Posterior vena cava (tissue), 2 donors: ENCODE data around the gene PLEKHA1. TPM values are rescaled to one million over a fixed set of nuclear protein-coding genes. Genes with fewer than 3 reads are reported as not detected.

ENCODE experiments used
- DNase-seq: peaks from one replicate; pipeline ENCODE4 v3.0.0-alpha.2; 2020; ENCODE audit warnings: low spot score
- intact Hi-C, 2 donors: fragments of 100-400 bp; cut with DNase I; formaldehyde crosslinking; loops; one replicate each; pipeline versions ENCODE4 v1.14.1 to v1.14.2; 2022 to 2023
- total RNA-seq, 2 donors: library from RNA; stranded (reverse); fragmentation: NEBNext Ultra II Directional; extraction: Animal tissue kit (Norgen Biotek cat#: 25700); gene quantifications; one replicate each; pipeline ENCODE4 v1.2.1, GENCODE V29; 2021
- donor health status: DM: yes; HTN: yes; CAD: no.
- donor health status: DM: yes; HTN: yes; CAD: no.

The PLEKHA1 gene
- total RNA-seq, 2 donors from 2014 or later = 29.3 to 42.3 TPM

DNA sequence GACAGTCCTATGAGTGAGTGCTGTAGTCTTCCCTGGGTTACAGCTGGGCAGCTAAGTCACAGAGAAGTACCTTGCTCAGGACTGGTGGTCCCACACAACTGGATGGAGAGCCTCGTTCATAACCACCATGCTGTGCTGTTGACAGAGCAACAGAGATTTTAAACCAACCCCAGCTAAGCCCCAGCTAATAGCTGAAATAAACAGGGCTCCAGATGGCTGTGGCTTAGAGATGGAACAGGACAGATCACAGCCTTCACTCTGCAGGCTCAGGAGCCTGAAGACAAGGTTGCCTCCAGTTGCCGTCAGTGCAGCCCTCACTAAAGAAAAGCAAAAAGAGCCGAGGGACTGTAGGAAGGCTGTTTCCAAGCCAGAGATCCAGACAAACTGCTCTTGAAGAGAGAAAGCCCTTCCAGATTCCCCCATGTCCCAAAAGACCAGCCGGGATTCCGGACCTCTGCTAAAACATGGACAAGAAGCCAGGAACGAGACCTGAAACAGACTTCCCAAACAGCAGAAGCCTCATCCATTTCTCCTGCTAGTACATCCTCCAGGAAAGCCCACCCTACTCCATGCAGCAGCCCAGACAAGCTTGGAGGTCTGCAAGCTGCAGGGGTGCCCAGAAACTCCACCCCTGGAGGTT is 91.0 kb downstream of the PLEKHA1 start:
- DNase-seq = no peak
- intact Hi-C loops = loop anchor here in 1 of 2 donors (10.0 kb wide), 1 partner anchor 99 kb away; the partner anchor contains the start of gene DMBT1

DNA sequence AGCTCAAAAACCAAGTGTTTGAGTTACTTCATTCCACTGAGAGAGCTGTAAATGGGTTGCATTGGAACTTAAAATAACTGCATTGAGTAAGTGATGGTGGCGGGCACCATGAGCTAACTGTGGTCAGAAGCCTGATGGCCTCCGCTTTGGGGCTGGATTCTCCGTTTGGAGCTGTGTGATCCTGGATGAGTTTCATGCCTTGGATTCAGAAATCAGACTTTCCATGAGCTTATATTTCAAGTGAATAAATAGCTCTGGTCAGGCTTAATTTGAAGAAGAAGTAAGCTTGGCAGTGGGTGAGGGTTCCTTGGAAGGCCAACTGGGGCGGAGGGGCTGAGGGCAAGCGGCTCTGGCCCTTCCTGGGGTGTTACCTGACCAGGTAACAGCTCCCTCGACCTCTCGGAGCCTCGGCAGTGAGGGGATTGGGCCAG is 92.5 kb downstream of the PLEKHA1 start:
- intact Hi-C loops = loop anchor here in 1 of 2 donors (10.0 kb wide), 1 partner anchor 98 kb away; the partner anchor contains the start of gene DMBT1
- no peak for DNase-seq

DNA sequence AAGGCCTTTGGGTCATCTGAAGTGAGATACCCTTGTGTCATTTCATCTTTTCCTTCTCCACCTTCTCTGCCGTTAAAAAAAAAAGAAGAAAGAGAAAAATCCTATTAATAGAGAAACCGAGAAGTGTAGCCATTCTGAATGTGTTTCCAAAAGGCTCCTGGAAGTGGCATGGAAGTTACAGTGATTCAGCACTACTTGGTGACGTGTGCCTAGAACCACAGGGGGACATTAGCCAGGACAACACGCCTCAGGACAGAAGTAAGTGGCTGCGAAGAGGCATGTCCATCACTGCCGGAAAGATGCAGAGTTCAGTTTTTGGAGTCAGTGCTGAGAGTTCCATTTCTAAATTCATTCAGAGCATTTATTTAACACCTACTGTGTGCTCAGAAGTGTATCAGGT is 93.2 kb downstream of the PLEKHA1 start:
- DNase-seq = no peak
- intact Hi-C loops = loop anchor here in 1 of 2 donors (10.0 kb wide), 1 partner anchor 97 kb away; the partner anchor contains the start of gene DMBT1

DNA sequence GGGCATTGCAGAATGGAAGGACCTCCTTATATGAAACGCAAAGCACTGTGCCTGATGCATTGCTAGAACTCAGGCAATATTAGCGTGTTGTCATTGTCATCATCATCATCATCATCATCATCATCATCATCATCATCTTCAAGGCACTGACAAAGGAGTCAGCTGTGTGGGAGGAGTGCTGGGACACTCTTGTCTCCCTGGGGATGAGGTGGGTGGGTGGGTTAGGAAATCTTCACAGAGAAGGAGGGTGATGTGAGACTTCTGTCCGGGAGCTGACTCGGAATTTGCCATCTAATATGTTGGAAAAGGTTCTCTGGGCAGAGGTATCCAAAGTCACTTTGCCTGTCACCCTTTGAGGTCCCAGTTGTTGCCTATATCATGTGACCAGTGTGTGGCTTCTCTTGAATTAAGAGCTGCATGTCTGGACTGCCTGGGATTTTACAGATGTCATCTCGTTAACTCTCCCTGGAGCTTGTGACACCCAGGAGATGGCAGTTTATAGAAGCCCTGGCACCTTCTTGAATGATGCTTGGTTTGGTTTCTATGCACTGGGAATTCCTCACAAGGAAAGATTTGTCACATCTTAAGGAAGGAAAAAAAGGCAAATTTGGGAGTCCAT is 93.9 kb downstream of the PLEKHA1 start:
- no peak for DNase-seq
- intact Hi-C loops = loop anchor here in 1 of 2 donors (10.0 kb wide), 1 partner anchor 96 kb away; the partner anchor contains the start of gene DMBT1

DNA sequence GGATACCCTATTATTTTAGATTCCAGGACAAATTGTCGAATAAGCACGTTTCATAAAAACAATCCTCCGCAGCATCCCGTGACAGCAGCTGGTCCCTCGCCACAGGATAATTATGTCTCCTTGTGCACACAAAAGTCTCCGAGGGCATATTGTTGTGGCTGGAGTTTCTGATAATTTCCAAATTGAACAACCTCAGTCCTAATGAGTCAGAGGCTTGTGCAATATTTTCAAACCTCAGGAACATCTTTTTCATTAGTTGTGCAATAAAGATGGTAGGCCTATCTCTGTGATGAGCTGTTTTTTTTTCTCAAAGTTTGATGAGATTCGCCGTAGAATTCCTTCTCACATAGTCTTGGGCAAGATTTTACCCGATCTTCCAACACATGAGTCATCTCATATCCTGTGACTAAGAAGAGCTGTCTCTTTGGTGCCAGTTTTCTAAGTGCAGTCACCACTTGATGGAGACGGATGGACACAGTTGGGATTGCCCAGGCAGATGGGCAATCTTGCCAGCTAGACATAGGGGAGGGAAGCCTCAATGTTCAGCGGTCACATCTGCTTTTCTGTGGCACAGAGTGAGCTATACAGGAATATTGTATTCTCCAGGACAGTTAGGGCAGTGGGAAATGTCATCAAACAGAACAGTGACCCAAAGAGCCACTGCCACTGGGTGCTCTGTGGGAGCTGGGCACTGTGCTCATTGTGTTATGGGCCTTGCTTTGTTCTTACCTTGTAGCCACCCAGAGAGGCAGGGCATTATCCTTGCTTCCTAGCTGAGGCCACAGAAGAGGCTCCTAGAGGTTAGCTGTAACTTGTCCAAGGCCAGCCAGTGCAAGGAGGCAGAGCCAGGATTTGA is 94.6 kb downstream of the PLEKHA1 start:
- no peak for DNase-seq
- intact Hi-C loops = loop anchor here in 1 of 2 donors (10.0 kb wide), 1 partner anchor 96 kb away; the partner anchor contains the start of gene DMBT1

DNA sequence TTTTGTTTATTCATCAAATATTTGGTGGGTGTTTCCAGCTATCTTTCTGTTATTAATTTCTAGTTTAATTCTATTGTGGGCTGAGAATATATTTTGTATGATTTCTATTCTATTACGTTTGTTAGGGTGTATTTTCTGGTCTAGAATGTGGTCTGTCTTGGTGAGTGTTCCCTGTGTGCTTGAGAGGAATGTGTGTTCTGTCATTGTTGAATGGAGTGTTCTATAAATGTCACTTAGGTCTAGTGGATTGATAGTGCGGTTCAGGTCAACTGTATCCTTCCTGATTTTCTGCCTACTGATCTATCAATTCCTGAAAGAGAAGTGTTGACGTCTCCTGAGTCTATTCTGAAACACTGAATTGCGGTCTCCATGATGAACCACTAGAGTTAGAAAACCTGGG is 95.3 kb downstream of the PLEKHA1 start:
- intact Hi-C loops = loop anchor here in 1 of 2 donors (10.0 kb wide), 1 partner anchor 95 kb away; the partner anchor contains the start of gene DMBT1
- DNase-seq = no peak

DNA sequence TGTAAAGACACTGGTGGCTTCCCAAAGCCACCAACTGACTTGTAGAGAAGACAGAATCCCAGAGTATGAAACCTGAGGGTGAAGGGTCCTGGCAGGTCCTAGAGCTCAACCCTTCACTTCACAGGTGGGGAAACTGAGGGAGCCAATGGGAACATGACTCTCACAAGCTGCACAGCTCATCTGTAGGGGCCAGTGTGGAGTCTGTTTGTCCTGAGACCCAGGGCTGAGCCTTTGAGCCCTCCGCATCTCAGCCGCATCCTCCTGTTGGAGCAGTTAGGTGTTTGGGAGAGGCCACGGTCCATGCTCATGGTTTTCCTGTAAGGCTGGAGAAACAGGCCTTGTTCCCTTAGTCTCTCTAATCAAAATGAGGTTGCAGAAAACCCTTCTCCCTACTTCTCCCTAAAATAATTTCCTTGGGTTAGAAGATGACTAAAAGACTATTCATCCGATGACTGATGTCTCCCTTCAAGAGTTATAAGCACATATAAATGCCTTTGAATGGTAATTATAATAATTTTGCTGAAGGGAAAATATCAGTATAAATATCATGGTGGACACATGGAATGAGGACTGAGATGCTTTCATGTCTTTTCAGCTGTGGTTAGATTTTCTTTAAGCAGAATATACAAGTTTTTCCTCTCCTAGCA is 97.1 kb downstream of the PLEKHA1 start:
- no peak for DNase-seq
- intact Hi-C loops = no loop called here

DNA sequence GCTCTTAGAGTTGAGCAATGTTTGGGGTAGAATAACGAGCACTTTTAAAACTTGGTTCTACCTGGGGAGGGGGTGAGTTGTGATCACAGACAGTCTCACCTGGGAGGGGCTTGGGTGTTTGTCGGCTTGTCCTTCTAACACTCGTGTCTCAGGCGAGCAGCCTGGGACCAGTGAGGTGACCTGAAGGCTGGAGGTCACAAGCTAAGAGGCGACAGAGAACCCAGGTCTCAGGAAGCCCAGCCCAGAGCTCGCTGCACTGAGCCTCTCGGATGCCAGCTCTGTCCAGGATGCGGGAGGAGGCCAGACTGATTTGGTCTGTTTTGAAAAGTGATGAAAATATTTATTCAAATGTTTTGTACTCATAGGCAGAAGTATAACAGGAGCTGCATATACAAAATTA is 98.6 kb downstream of the PLEKHA1 start:
- intact Hi-C loops = no loop called here
- no peak for DNase-seq

DNA sequence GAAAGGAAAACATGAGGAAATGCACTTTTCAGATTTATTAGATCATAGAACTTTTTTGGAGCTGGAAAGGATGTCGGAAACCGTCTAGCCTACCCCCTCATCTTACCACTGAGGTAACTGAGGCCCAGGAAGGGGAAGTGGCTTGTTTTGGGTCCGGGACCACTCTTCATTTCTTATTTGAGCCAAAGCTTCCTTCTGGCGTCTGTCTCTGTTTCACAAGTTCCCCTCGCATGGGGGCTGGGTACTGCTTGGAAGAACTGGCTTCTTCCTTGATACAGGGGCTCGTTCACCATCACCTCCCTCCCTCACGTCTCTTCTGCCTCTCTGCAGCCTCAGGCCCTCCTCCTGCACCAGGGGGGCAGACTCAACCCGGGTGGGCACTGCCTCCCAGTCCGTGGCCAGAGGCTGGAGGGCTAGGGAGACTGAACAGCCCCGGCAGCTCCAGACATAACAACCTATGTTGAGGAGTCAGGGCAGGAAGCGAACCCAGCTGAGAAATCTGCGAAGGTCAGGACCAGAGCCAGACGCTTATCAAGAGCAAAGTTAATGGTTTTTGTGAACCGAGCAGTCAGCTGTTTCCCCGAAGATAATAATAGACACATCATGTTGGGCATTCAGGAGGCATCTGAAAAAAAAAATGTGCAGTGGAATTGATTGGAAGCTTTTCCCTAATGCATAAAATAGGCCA is 99.8 kb downstream of the PLEKHA1 start:
- DNase-seq = no peak
- intact Hi-C loops = no loop called here

DNA sequence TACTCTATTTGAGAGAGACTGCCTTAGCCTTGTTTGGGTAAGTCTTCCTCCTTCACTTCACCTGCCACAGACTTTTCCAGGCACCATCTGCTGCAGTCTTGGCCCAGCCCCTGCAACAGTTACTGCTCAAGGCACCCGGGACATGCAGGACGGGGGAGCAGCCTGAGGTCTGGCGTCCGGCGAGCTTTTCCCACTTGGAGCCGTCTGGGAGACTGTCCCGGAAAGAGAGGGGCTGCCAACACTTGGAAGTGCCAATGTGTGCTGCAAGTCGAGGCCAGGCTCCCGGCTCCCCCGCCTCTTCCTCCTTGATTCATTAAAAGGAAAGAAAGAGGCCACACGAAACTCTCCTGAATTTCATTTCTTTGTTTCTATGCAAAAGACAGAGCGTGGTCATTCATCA is 100.6 kb downstream of the PLEKHA1 start:
- peak; percentile 93 for DNase-seq
- intact Hi-C loops = no loop called here

DNA sequence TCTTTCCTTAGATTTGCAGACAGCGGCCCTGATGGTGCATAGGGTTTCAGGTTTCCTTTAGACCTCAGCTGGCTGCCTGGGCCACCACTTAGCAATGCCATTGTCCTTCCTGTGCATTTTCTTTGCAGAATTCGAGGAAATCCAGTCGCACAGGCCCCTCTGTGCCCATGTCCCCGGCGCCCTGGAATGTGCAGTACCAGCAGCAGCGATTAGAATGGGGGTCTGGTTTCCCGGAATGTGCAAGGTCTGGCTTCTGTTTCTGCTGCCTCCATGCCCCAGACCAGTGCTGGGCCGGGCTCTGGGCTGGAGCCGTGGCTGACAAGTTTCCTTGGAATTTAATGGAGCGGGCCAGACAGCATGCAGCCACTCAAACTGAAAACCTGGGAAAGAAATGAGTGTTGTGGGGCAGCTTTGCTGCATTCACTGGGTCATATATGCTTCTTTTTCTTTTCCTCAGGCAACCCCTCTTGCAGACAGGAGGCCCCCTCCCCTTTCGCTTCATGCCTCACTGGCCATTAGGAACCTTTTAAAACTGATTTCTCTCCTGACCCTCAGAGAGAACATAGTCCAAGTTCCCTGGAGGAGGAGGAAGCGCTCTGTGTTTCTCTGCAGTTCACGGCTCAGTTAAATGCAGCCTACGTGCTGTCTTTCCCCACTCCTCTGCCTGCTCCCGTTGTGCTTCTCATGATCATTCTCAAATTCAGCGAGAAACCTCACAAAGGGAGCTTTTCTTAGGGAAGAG is 101.3 kb downstream of the PLEKHA1 start:
- no peak for DNase-seq
- intact Hi-C loops = no loop called here

DNA sequence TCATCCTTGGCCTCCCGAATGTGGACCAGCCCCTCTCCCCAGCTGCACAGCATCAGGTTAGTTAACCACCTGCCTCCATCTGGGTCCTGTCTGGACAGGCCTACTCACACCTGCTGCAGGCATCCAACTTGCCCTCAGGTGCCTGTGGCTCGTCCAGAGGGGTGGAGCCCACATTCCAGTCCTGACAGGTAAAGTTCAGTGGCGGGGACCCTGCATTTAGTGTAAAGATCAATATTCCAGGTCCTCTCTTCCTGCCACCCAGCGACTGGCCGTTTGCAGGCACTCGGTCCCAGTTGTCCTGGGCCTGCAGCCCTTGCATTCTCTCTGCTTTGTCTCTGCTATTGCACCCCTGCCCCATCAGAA is 101.8 kb downstream of the PLEKHA1 start:
- no peak for DNase-seq
- intact Hi-C loops = no loop called here

DNA sequence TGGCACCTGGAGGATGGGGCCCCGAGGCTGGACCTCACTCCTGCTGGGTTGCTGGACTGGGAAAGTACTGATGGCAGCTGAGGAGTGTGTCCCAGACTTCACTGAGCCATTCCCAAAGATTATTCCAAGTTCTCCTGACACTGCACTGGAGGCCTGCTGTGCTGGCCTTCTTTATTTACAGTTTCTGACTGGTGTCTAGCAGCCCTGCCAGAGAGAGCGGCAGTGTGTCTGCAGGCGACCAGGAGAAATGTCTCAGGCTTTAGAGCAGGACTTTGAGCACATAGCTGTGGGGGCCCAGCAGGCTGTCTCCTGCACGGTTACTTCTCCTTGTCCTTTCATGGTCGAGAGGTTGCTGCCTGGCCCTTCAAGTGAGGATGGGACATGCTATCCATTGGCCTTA is 102.9 kb downstream of the PLEKHA1 start:
- intact Hi-C loops = no loop called here
- no peak for DNase-seq

DNA sequence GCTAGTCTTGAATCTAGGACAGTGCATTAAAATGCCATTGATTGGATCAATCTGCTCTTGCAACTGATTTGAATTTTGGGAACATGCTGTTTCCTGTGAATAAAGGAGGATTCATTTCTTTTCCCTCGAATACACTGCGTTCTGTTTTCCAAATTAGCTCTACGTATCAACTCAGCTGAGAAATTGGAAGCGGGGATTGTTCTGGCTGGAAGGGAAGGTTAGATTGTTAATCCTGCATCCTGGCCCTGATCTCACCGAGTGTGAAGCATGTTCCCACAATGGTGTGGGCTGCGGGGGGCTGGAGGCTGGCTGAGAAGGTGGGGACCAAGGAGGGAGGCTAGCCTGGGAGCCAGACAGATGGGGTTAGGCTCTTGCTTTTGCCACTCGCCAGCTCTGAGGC is 104.5 kb downstream of the PLEKHA1 start:
- intact Hi-C loops = no loop called here
- DNase-seq = no peak

DNA sequence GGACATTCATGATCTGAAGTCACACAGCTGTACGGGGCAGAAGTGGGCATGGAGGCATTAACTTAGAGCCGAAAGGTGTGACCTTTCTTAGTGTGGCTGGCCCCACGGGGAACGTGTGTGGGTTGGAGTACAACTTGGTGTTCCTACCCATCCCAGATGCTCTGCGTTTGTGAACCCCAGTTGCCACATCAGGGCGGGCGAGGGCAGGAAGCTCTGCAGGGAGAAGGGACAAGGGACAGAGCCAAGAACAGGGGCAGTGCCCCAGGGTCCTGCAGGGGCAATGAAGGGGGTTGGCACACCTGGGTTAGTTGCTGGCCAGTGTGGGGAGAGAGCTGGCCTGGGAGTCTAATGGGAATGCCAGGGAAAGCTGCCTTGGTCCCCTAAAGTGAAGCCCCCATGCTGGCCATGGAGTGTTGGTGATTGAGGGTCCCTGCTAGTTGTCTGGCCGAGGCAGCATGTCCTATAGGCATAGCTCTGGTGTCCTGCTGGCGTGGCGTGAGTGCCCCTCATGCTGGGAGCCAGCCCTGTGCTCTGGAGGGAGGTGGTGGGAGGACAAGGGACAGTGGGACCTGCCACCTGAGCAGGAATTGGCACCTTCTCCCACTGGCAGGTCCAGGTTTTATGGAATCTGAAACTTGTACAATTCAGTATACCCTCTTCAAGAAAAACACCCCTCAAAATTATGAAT is 105.8 kb downstream of the PLEKHA1 start:
- DNase-seq = no peak
- intact Hi-C loops = no loop called here

DNA sequence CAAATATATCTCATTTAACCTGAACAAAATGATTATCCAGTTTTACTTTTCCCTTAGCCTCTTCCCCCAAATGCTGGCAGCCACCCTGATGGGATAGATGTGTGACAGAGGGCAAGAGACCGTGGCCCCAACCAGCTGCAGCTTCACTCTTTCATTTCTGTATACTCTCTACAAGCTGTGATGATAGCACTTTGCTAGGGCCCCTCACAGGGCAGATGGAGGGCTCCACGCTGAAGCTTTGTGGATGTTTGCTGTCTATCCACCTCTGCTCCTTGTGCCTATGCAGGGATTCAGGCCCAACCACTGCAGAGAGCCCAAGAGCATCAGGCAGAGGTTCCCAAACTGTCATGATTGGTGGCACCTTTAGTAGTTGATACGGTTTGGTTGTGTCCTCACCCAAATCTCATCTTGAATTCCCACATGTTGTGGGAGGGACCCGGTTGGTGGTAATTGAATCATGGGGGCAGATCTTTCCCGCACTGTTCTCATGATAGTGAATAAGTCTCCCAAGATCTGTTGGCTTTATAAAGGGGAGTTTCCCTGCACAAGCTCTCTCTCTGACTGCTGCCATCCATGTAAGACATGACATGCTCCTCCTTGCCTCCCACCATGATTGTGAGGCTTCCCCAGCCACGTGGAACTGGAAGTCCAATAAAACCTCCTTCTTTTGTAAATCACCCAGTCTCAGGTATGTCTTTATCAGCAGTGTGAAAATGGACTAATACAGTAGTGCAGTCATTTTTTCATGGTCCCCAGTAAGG is 107.0 kb downstream of the PLEKHA1 start:
- DNase-seq = no peak
- intact Hi-C loops = no loop called here
